HG03280 (cell line): ENCODE data around the gene PLCL1.

Experiments
- ATAC-seq: cut with Tn5 transposase; IDR thresholded peaks from one replicate; pipeline ENCODE4 v1.9.1; 2021; ENCODE audit warnings: mild to moderate bottlenecking, moderate library complexity; ENCODE audit not compliant: unreplicated experiment

Gene PLCL1

DNA sequence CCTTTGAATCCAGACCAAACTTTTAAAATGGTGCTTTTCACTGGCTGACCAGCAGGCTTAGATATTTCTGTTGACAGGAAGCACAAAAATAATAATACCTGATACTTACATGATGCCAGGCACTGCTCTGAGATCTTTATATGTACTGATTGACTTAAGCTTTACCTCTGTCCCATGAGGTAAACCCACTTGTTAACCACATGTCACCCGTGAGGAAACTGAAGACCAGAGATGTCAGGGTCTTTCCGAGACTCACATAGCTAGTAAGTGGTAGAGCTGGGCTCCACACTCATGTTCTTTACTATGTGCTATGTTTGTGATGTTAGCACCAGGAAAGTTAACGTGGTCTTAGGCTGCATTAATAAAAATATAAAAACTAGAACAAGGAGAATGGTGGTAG, 297.7 kb downstream of the PLCL1 start:
- no peak for ATAC-seq

DNA sequence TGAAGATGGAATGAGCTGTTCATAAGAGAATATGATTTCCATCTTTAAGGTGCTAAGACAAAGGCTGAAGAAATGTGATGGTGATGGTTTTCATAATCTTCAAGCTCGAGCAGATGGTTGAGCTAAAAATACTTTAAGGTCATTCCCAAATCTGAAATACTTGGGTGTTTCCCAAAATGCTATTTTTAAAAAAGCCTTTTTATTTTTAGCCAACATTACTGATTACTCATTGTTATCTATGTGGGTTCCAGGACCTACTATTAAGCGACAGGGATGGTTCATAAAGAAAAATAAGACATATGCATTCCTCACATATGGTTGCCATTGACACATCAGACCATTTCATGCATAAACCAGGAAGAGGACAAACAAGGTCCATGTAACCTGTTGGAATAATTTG, 298.5 kb downstream of the PLCL1 start:
- ATAC-seq, result no peak

DNA sequence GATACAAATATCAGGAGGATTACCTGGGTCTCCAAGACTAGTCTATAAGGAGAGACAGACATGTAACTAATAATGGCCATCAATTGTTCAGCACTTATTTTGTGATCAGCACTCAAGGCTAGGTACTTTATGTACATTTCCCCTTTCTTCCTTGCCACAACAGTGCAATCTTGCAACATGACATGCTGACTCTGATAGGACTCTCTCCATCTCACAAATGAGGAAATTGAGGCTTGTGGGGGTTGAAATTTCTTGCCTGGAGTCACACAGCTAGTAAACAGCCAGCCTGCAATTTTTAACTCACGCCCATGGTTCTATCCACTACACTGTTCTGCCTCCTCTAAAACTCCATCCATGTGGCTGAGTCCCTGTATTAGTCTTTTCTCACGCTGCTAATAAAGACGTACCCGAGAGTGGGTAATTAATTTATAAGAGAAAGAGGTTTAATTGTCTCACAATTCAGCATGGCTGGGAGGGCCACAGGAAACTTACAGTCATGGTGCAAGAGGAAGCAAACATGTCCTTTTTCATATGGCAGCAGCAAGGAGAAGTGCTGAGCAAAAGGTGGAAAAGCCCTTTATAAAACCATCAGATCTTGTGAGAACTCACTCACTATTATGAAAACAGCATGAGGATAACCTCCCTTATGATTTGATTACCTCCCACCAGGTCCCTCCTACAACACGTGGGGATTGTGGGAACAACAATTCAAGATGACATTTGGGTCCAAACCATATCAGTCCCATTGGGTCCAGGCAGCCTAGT, 302.4 kb downstream of the PLCL1 start:
- ATAC-seq, result no peak

DNA sequence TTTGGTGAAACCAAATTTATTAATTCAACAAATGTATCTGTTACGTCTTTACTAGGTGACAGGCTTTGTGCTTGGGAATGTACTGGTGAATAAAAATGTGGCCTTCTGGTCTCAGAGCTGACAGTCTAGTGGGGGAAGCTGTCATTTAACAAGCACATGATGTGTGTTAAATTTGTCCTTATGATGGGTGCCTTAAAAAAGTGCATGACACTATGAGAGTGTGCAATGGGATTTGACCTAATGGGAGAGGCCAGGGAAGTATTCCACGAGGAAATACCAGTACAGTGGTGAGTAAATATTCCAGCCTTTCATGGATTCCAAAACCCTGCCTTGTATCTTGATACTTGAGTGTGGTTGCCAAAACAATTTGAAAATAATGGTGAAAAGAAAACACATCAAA, 308.9 kb downstream of the PLCL1 start:
- no peak for ATAC-seq

DNA sequence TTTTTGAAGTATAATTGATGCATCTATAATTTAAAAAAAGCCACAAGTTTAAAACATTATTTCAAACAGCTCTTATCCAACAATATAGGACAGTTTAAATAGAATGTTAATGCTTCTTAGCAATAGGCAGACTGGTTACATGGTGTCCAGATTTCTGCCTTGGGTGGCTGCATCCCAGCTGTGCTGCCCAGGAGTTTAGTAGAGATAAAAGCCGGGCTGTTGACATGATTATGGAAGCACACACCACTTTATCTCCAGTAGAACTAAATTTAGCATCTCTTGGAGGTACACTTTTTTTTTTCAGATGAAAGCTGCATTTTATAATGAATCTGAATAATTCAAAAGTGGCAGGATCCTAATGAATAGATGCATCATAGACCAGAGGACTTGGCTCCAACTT, 309.7 kb downstream of the PLCL1 start:
- ATAC-seq, result no peak

DNA sequence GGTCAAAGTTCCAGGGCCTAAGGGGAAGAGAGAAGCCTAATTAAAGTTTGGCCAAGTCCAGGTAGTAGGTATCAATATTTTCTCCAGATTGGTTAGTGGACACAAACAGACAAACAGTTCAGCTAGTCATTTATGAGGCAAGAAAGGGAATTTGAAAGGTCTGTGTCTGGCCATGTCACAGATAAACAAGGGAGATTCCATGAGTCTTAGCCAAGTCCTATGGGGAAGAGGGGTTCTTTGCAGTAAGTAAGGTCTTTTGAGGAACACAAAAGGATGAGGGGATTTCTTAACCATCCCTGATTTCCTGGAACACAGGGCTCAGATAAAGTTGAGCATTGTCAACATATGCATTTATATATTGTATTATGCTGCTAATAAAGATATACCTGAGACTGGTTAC, 310.8 kb downstream of the PLCL1 start:
- no peak for ATAC-seq

DNA sequence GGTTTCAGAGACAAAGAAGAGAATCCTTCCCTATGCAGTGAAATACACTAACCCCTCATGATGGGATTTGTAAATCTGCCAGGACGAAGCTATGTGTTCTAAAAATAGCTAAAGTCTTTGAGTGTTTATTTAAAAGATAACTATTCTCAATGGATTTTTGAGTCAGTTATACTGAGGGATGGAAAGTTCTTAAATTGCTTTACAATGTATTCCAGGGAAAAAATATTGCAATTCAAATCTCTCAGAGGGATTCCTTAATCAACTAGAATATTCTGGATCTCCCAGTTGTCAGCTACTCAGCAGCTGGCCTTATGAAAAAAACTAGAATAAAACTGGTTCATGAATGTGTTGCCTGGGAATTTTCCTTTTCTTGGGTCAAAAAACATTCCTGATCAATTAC, 312.4 kb downstream of the PLCL1 start:
- ATAC-seq, result no peak

DNA sequence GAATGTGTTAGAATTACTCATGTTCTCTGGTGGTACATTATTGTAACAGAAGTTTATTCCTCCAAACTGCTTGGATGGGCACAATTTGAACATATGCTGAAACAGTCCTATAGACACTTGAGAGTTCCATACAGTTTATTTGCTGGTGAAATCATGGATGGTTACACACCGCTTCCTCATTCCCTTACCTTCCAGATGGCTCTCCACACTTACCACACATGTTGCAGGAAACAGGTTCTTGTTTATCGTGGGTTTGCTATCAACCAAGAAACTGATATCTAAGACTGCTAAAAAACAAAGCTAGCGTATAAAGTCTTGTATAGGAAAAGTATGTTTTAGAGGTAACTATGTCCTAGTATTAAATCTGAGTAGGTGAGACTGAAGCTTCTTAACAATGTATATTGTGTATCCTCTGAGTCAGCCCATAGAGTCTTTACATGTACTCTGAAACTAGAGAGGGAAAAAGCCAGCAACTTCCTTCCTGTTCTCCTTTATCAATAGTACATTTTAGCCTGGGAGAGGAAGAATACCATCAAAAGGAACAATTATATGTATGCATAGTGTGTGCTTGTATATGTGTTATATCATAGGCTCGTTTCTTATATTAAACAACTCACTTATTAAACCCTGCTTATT, 313.1 kb downstream of the PLCL1 start:
- no peak for ATAC-seq

DNA sequence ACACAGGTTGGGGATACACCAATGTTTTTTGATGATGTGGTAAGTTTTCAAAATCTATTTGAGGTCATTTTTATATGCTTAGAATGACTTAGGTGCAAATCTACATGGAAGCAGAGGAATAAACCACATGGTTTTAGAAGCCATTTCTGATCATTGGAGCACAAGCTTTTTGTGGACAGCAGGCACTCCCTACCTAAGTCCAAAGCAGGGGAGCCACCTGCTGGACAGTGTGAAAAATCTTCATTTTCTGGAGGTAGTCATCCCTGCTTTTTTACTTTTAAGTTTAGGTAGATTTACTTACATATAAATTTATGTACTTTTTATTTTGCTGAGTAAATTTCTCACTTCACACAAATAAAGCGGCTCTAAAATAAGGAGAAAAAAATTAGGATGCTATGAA, 323.2 kb downstream of the PLCL1 start:
- peak; percentile 65 for ATAC-seq

DNA sequence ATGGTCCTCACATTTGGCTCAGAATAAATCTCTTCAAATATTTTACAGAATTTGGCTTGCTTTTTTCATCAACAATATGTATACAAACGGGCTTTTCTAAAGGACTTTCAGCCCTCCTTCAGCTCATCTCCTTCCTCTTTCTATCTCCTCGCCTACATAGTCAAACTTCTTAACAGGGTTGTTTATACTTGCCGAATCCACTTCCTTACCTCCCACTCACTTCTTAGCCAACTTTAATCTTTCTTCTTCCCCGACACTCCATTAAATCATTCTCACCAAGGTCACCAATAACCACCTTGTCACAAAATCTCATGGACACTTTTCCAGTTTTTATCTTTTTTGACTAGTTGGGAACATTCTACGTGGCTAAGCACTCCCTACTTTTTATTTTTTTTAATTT, 325.2 kb downstream of the PLCL1 start:
- no peak for ATAC-seq

DNA sequence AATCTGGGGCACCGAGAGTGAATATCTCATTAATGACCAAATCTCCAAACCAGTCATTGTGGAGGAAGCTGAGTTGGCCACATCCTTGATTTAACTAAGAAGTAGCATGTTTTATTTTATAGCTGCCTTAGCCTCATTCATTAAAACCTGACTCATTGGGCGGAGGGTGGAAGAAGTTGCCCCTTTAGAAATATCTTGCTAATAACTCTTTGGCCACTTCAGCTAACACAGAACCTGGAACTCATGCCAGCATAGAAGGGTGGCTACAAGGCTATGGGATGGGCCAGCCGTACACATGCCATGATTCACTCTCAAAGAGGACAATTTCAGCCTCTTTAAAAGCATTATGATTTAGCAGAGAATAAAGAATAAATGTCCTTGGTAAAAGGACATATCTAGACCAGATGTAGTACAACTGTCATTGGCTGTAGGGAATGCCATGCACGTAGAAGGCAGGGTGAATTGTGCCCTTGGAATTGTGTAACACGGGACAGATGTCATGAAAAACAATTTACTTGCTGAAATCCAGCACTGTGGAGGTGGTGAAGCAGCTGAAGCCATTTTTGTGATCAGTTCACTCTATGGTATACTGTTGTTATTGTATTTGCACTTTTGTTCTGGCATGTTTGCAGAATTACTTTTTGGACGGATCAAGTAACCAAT, 330.0 kb downstream of the PLCL1 start:
- no peak for ATAC-seq

DNA sequence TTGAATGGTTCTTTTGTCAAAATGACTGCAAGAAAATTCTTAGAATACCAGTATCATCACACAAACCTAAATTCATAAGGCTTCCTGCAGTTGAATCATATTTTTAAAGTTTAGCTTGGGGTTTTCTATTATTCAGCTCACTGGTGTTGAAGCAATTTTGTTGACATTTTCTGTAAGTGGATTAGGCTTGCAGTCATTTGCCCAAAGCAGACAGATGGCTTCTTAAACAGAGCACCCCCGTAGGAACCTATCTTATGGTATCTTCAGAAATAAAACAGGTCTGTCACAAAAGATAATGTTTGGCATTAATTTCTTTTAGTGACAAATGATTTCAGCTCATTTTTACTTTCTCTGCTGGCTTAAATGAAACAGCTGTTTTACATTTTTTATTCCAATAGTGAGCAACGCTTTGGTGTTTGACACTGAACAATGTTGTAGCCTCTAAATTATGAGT, 331.1 kb downstream of the PLCL1 start:
- ATAC-seq, result no peak

DNA sequence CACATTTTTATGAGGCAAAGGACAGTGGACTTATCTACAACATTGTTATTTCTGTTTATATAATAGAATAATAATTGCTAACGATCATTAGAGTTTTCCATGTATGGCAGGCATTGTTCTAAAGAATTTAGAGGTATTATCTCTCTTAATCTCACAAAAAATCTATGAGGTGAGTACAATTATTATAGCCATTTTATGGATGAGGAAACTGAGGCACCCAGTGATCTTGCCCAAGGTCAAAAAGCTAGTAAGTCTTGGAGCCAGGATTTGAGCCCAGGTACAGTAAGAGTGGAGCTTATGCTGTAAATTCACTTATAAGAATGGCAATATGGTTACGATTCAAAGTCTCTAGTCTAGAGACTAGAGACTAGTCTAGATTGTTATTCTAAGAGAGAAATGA, 331.7 kb downstream of the PLCL1 start:
- no peak for ATAC-seq

DNA sequence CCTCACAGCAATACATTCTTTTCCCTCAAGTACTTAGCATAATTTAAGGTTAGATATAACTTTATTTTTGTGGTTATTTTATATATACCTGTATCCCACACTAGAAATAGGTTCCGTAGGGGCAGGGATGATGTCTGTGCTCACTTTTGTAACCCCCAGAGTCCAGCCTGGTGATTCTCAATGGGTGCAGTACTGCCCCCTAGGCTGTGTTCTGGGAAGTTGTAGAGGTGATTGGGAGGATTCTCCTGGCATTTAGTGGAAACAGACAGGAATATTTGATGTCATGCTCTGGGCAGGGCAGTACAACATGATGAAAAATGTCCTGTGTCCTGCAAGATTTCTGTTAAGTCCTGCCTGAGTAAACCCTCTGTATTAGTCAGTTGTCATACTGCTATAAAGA, 333.3 kb downstream of the PLCL1 start:
- ATAC-seq, result no peak

DNA sequence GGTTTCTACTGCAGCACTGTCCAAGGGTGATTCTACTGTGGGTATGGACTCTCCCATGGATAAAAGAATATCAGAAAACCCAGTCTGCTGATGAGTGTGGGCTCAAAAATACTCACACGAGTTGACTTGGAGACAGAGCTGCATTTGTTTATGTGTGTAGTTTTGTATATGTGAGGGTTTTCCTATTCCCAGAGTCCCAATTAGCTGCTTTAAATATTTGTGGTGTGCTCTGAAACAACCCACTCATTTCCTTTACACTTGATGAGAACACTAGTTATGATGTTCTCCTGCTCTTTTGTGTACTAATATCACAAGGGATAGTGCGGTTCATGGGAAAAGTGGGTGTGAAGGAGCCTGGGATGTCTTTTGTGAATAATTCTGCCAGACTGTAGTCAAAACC, 337.3 kb downstream of the PLCL1 start:
- ATAC-seq, result no peak

DNA sequence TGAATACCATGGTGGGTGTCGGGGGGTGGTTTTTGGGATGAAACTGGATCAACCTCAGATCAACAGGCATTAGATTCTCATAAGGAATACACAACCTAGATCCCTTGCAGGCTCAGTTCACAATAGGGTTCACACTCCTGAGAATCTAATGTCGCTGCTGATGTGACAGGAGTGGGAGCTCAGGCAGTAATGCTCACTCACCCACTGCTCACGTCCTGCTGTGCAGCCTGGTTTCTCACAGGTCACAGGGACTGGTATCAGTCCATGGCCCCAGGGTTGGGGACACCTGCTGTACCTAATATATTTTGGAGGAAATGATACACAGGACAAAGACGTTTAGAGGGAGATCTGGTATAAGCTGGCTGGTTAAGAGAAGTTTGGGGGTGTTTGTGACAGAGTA, 338.8 kb downstream of the PLCL1 start:
- ATAC-seq, result no peak

DNA sequence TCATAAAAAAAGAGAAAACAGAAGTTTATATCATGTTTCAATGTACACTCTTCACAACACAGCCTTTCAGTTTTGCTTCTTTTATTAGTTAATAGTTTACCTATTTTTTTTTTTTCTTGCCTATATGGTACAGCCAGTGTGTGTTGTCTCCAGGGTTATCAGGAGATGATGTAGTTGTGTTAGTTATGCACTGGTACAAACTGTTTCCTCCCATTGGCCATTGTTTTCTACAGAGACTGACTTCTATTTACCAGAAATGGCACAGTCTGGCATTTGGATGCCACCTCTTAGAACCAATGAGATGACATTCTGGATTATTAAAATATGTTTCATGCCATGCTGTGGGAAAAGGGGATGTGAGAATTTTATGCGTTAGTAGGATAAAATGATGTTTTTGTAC, 339.4 kb downstream of the PLCL1 start:
- no peak for ATAC-seq

DNA sequence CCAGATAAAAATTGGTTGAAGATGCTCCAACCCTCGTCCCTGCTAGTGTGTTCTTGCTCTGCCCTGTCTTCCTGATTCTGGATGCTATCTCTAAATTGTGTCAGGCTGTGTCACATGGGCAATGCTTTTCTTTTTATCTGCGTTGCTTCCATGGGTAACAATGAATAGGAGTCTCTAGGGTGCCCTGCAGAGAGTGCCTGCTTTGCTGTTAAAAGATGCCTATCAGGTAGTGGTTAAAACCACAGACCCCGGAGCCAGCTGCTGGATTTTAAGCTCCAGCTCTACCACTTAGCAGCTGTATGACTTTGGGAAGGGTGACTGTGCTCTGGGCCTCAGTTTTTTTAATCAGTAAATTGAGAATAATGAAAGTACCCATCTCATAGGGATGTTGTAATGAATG, 340.3 kb downstream of the PLCL1 start:
- no peak for ATAC-seq

DNA sequence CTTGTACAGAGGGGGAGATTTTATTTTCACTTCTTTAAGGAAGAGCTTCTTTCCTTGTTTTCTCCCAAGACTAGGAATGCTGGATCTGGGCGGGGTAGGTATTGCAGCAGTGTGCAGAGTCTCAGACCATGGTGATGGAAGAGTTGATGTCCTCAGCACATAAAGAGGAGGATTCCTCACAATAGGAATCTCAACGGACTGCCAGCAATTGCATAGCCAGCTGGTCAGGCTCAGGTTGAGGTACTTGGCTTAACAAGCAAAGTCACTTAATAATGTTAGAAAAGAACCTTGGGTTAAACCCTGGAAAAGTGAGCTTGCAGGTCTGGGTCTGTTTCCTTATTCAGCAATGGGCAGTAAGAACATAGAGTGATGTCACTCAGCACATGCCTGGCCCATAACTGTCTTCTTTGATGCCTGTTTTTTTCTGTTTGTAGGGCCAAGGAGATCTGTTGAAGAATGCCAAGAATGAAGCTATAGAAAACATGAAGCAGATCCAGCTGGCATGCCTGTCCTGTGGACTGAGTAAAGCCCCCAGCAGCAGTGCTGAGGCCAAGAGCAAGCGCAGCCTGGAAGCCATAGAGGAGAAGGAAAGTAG, 342.1 kb downstream of the PLCL1 start:
- no peak for ATAC-seq

DNA sequence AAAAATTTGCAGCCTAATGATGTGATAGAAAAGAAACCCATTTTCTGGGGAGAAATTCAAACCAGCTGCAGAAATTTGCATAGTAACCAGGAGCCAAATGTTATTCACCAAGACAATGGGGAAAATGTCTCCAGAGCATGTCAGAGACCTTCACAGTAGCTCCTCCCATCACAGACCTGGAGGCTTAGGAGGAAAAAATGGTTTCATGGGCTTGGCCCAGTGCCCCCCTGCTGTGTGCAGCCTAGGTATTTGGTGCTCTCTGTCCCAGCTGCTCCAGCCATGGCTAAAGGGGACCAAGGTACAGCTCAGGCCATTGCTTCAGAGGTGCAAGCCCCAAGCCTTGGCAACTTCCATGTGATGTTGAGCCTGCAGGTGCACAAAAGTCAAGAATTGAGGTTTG, 352.9 kb downstream of the PLCL1 start:
- no peak for ATAC-seq

DNA sequence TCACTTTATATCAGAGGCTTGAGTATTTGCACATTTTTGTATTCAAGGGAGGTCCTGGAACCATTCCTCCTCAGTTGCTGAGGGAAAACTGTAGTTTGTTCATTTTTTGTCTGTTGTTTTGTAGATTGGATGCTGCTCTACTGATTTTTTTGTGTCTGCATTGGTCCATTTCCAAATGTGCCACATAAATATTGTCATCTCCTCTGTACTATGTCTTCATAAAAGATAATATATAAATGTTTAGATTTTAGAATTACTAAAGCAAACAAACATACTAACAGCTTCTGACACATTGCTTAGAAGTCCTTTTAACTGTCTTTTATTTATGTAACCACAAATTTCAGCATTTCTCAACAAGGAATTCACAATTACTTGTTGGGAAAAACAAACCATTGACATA, 356.8 kb downstream of the PLCL1 start:
- ATAC-seq, result no peak

DNA sequence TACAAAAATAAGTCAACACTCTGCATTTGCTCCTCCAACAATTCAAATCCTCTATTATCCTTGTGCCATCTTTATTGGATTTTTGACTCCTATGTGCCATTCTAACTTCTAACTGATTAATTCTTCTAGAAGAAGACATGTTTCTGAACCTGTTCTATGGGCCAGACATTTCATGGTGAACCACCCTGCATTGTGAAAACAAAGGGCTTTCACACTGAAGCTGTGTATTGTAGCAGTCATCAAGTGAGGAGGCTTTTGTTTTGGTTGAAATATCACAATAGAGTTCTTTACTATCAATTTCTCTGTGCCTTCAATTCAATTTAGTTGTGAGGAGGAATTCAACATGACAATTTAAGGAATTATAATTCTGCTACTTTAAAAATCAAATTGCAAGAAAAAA, 357.9 kb downstream of the PLCL1 start:
- no peak for ATAC-seq
